Fibroblast of pulmonary artery (primary cell): ENCODE results near the gene CENPS.

ENCODE experiments used
- DNase-seq: peaks from one replicate; pipeline ENCODE4 v3.0.0-alpha.2; 2010; ENCODE audit warnings: low read depth
- H3K4me3 ChIP-seq: replicated peaks from 2 replicates; pipeline ENCODE4 v1.5.1; 2011; ENCODE audit warnings: low read depth, mild to moderate bottlenecking, control low read depth, low read length, moderate library complexity
- TF ChIP-seq, protein P1 (sequence below): IDR thresholded peaks from 2 replicates; pipeline ENCODE4 v1.5.1; 2011; ENCODE audit warnings: mild to moderate bottlenecking, control low read depth, low read length, inconsistent platforms; ENCODE audit errors: missing control alignments

CENPS gene

DNA sequence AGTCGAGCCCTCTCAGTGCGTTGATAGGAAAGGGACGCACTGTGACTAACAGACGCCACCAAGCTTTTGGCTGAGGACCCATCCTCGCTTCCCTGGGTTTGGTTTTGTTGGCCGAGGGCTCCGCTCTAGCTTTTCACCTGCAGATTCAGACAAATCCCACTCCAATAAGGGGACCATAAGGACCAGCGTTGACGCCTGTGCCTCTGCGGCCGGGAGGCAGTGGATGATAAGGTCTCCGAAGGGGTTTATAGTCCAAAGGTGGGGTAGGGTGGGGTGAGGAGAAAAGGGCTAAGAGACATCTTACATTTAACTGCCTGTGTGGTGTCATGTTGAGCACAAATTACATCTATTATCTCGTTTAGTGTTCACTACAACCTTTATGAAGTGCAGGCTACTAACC is 45.3 kb downstream of the CENPS start:
- H3K4me3 ChIP-seq: peak overlapping the region; percentile 77
- no peak for DNase-seq
- TF ChIP-seq, protein P1, sequence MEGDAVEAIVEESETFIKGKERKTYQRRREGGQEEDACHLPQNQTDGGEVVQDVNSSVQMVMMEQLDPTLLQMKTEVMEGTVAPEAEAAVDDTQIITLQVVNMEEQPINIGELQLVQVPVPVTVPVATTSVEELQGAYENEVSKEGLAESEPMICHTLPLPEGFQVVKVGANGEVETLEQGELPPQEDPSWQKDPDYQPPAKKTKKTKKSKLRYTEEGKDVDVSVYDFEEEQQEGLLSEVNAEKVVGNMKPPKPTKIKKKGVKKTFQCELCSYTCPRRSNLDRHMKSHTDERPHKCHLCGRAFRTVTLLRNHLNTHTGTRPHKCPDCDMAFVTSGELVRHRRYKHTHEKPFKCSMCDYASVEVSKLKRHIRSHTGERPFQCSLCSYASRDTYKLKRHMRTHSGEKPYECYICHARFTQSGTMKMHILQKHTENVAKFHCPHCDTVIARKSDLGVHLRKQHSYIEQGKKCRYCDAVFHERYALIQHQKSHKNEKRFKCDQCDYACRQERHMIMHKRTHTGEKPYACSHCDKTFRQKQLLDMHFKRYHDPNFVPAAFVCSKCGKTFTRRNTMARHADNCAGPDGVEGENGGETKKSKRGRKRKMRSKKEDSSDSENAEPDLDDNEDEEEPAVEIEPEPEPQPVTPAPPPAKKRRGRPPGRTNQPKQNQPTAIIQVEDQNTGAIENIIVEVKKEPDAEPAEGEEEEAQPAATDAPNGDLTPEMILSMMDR: no peak

DNA sequence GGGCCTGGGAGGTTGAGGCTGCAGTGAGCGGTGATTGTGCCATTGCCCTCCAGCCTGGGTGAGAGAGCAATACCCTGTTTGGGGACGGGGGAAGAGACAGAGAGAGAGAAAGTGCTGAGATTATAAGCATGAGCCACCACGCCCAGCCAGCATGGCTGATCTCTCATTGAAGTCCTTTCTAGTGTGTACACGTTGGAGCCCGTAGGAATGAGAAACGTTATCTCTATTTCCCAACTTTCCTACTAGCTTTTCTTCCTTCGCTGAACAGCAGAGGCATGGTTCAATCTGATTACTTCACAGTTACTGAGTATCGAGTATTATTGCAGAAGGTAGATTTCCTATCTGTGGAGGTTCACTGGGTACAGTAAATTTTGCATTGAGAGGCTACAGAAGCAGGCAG is 49.1 kb downstream of the CENPS start:
- no peak for DNase-seq
- H3K4me3 ChIP-seq: no peak overlapping the region
- TF ChIP-seq, protein P1: no peak

GRCh38 chr1:10480614-10481013 is 50.4 kb downstream of the CENPS start:
- DNase-seq: no peak
- no peak overlapping the region for H3K4me3 ChIP-seq
- TF ChIP-seq, protein P1: no peak

DNA sequence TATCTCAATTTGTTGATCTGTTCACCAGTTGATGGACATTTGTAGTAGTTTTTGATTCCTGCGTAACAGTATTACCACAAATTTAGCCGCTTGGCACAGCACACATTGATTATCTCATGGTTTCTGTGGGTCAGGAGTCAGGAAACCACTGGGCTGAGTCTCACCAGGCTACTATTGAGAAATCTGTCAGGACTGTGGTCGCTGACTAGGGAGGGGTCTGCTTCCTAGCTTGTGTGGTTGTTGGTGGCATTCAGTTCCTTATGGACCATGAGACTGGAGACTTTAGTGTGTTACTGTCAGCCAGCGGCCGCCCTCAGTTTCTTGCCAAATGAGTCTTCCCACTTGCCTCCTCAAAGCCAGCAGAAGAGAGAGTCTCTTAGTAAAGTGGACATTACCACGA is 54.3 kb downstream of the CENPS start:
- TF ChIP-seq, protein P1: no peak
- no peak for DNase-seq
- H3K4me3 ChIP-seq: no peak overlapping the region

- no peak for DNase-seq
- TF ChIP-seq, protein P1: no peak
- no peak overlapping the region for H3K4me3 ChIP-seq
These were observed 59.2 kb downstream of the CENPS start for GRCh38 chr1:10489291-10490055.

DNA sequence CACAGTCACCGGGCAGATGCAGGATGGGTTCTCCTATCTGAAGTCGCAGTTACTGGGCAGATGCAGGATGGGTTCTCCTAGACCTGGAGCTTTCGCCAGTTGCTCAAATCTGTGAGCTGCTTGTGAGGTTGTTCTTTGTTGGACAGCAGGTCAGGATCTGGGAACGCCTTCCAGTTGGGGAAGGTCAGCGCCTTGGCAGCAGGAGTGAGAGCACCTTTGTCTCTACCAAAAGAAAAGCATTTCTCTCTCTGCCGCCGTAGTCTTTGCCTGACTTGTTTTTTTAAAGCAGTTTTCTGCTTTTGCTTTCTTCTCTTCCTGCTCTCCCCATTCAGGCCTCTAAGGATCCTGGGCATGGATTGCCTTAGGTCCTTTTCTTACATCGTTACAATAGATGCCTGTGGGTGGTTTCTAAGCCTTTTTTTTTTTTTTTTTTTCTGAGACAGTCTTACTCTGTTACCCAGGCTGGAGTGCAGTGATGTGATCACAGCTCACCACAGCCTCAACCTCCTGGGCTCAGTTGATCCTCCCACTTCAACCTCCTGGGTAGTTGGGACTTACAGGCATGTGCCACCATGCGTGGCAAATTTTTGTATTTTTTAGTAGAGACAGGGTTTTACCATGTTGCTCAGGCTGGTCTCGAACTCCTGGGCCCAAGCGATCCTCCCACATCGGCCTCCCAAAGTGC is 60.2 kb downstream of the CENPS start:
- DNase-seq: no peak
- no peak overlapping the region for H3K4me3 ChIP-seq
- TF ChIP-seq, protein P1: no peak
